ENCODE results near the gene PPP1R37. TPM values are rescaled to one million over a fixed set of nuclear protein-coding genes. Genes with fewer than 3 reads are reported as not detected.
"Not testable (repeated sequence)": the region's sequence is repeated elsewhere in the genome, so short reads cannot be mapped to it uniquely, and the experiment has no call there.

PPP1R37 gene
- total RNA-seq, 2 experiments from 2014 or later: 18.7 to 30.0 TPM

DNA sequence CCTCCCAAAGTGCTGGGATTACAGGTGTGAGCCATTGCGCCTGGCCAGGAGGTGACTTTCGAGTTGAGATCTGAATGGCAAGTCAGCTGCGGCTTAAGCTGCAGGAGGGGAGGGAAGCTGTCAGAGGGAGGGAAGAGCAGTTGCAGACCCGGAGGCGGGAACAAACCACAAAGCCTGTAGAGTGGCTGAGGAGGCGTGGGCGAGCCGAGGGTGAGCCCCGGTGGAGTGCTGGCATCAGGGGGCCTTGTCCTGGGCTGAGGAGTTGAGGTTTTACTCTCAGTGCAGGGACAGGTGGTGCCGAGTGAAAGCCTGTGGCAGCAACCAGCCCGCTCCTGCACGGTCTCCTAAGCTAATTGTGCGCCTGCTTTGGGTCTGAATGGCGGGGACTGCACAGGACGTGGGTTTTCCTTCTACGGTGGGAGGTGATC lies 24.2 kb downstream of the PPP1R37 start:
- Mint-ChIP-seq H3K4me1 (peaks cover 66% of the 10 kb centered on the region), H3K27me3 (no peaks in the 10 kb centered on the region), H3K9me3 (ENCODE audit: low read depth) (no peaks in the 10 kb centered on the region), H3K4me3 (peak overlapping the region; percentile 22), H3K36me3 (peaks cover 4% of the 10 kb centered on the region), H3K27ac (peak overlapping the region; percentile 55)
- DNase-seq (peak; percentile 68), ATAC-seq (peak; percentile 51)
- CTCF ChIA-PET: interaction anchor here (0.5 to 2.6 kb wide), 4 partner anchors 10 to 255 kb away, joined by 3 to 12 read pairs (median 6); no protein-coding TSS in a partner anchor

DNA sequence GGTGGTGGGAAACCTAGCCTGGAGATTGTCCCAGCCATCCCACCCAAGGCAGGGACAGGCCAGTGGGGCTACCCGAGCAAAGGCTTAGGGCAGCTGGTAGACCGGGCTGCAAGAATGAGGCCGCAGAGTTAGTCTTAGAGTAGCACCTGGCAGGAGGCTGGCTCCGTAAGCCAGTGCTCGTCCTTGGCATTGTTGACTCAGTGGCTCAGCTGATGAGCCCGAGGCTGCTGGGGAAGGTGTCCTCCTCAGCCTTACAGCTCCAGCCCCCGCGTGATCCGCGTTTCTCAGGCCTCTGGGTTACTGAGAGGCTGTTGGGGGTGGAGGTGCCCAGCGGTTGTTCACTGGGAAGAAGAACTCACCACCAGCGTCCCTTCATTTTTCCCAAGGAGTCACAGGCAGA lies 24.7 kb downstream of the PPP1R37 start:
- Mint-ChIP-seq H3K4me1 (peaks cover 71% of the 10 kb centered on the region), H3K27me3 (no peaks in the 10 kb centered on the region), H3K36me3 (peaks cover 4% of the 10 kb centered on the region), H3K27ac (peak overlapping the region; percentile 66), H3K9me3 (ENCODE audit: low read depth) (no peaks in the 10 kb centered on the region), H3K4me3 (no peak overlapping the region)
- ATAC-seq (peak; percentile 10), DNase-seq (no peak)
- CTCF ChIA-PET: interaction anchor here (1.5 to 2.6 kb wide), 5 partner anchors 9 to 132 kb away, joined by 3 to 12 read pairs (median 6); no protein-coding TSS in a partner anchor

DNA sequence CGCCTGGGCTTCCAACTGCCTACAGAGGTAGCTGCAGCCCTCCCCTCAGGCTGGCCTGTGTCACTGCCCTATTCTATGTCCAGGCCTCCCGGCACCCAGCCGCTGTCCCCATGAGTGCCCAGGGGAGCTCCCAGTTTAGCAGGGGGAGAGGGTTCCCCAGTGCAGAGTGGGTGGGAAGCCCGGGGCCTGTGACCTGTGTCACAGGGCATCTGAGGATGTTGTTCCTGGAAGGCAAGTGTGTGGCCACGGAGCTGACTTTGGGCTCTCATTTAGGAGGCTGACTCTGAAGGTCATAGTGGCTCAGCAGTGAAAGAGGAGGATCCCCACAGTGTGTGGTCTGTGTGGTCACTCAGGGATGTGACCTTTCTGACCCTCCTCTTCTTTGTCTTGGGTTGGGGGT lies 25.1 kb downstream of the PPP1R37 start:
- no peak for DNase-seq
- Mint-ChIP-seq H3K27ac (peak overlapping the region; percentile 66), H3K4me3 (no peak overlapping the region), H3K9me3 (ENCODE audit: low read depth) (no peaks in the 10 kb centered on the region), H3K4me1 (peaks cover 73% of the 10 kb centered on the region), H3K27me3 (no peaks in the 10 kb centered on the region), H3K36me3 (peaks cover 4% of the 10 kb centered on the region)
- ATAC-seq: no peak
- CTCF ChIA-PET: interaction anchor here (1.2 to 2.6 kb wide), 7 partner anchors 9 to 131 kb away, joined by 3 to 12 read pairs (median 6); no protein-coding TSS in a partner anchor

DNA sequence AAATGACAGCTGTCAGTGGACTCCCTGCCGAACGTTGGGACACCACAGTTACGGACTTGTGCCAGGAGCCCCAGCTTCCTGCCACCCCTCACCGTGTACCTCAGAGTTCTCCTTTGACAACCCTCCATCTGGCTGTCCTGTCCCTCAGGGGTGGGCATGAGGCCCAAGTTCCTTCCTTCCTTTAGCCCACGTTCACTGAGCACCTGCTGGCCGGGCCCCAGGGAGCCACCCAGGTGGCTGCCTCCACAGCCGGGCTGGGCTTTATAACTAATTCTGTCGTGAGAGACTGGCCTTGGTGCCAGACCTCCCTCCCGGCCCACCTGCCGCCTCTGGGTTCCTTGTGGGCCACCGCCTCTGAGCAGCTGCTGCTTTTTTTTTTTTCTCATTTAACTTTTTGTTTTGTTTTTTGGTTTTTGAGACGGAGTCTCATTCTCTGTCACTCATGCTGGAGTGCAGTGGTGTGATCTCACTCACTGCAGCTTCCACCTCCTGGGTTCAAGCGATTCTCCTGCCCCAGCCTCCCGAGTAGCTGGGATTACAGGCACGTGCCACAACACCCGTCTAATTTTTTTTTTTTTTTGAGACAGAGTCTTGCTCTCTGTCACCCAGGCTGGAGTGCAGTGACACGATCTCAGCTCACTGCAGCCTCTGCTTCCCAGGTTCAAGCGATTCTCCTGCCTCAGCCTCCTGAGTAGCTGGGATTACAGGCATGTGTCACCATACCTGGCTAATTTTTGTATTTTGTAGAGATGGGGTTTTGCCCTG lies 25.8 kb downstream of the PPP1R37 start:
- ATAC-seq: peak; percentile 32
- H3K9me3 Mint-ChIP-seq (ENCODE audit: low read depth); DNase-seq; H3K27me3 Mint-ChIP-seq; H3K36me3 Mint-ChIP-seq: not testable (repeated sequence)
- CTCF ChIA-PET: interaction anchor here (1.2 to 2.6 kb wide), 9 partner anchors 8 to 130 kb away, joined by 3 to 12 read pairs (median 4); no protein-coding TSS in a partner anchor
- Mint-ChIP-seq H3K4me3 (peak overlapping the region; percentile 22), H3K4me1 (peaks cover 73% of the 10 kb centered on the region), H3K27ac (peak overlapping the region; percentile 66)

DNA sequence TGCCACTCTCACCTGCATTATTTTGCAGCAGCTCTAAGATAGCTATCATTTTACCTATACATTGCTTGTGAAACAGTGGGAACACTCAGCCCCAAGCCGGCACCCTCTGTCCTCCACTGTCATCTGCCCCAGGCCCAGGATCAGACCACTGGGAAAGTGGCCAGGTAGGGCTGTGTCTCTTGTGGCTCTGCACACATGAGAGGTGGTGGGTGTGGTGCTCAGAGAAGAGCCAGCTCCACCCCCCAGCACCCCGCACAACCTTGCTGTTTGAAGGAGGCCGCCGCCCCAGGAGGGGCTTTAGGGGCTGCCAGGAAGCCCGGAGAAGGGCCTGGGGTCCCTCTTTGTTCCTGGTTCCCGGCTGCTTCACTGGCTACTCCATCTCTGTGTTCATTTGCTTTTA lies 26.6 kb downstream of the PPP1R37 start:
- Mint-ChIP-seq H3K27ac (no peak overlapping the region), H3K4me3 (no peak overlapping the region), H3K4me1 (peaks cover 76% of the 10 kb centered on the region), H3K9me3 (ENCODE audit: low read depth) (no peaks in the 10 kb centered on the region), H3K36me3 (peaks cover 4% of the 10 kb centered on the region), H3K27me3 (no peaks in the 10 kb centered on the region)
- CTCF ChIA-PET: interaction anchor here (1.2 to 2.2 kb wide), 7 partner anchors 30 to 131 kb away, joined by 3 to 6 read pairs (median 4); no protein-coding TSS in a partner anchor
- no peak for ATAC-seq
- DNase-seq: no peak

DNA sequence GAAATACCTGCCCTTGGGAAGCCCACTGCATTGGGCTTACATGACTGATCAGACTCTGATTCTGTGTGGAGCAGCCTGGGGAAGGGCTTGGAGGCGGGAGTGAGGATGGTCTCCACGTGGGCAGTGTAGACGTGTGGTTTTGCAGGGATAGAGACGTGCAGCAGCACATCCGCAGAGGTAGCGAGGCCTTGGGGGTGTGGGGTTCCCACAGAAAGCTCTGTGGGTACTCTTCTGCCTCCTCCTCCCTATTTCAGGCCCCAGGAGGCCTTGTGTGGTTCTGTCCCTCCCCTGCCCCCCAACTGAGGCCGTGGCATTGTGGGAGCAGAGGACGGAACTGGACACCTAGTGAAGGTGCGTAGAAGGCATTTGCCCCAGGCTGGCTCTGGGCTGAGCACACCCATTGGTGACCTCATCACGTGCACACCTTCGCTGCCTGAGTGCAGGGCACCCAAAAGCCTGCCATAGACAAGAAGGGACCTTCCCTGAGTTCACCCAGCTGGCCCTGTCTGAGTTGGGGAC lies 28.9 kb downstream of the PPP1R37 start:
- no peaks in the 10 kb centered on the region for H3K9me3 Mint-ChIP-seq (ENCODE audit: low read depth)
- H3K36me3 Mint-ChIP-seq: peaks cover 4% of the 10 kb centered on the region
- DNase-seq: peak; percentile 48
- H3K27me3 Mint-ChIP-seq: no peaks in the 10 kb centered on the region
- ATAC-seq: peak; percentile 20
- peak overlapping the region; percentile 72 for H3K27ac Mint-ChIP-seq
- H3K4me1 Mint-ChIP-seq: peaks cover 60% of the 10 kb centered on the region
- H3K4me3 Mint-ChIP-seq: no peak overlapping the region
- CTCF ChIA-PET: interaction anchor here (2.2 kb wide), 1 partner anchor 133 kb away, joined by 6 read pairs; no protein-coding TSS in a partner anchor

DNA sequence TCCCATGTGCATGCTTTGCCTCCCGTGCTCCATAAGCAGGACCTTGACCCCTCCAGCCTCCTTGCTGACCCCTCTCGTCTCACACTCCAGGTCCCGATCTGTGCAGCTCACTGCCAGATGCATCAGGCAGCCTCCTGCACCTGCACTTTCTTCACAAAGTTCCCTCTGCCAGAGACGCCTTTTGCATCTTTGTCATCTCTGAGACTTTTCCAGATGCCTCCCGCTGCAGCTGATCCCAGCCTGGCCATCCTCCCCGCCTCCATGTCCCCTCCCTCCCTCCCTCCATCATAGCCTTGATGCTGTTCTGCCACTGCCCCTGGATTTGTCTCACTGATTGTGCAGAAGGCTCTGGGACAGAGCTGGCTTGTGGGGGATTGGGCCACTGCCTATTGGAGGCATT lies 29.9 kb downstream of the PPP1R37 start:
- Mint-ChIP-seq H3K27ac (no peak overlapping the region), H3K9me3 (ENCODE audit: low read depth) (no peaks in the 10 kb centered on the region), H3K27me3 (no peaks in the 10 kb centered on the region), H3K4me3 (no peak overlapping the region), H3K4me1 (peaks cover 51% of the 10 kb centered on the region), H3K36me3 (peaks cover 4% of the 10 kb centered on the region)
- DNase-seq: no peak
- CTCF ChIA-PET: no interaction called here
- no peak for ATAC-seq

DNA sequence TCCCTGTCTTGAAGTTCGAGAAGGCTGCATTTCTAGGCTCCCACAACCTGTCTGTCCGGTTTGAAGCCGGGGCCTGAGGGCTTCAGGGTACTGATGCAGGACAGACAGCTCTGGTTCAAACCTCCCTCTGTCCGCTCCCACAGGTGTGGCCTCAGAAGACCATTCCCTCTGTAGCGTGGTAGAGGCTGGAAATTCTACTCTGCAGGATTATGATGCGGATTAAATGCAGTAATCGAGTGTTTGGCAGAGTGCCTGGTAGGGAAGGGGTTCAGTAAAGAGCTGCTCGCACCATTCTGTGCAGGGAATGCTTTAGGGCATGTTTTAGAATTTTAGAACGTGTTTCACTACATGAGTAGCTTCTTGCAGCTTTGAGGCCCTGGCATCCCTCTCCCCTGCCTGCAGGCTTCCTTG lies 30.5 kb downstream of the PPP1R37 start:
- Mint-ChIP-seq H3K4me3 (no peak overlapping the region), H3K4me1 (peaks cover 45% of the 10 kb centered on the region), H3K36me3 (peaks cover 4% of the 10 kb centered on the region), H3K9me3 (ENCODE audit: low read depth) (no peaks in the 10 kb centered on the region), H3K27me3 (no peaks in the 10 kb centered on the region), H3K27ac (no peak overlapping the region)
- ATAC-seq: no peak
- no peak for DNase-seq
- CTCF ChIA-PET: no interaction called here

DNA sequence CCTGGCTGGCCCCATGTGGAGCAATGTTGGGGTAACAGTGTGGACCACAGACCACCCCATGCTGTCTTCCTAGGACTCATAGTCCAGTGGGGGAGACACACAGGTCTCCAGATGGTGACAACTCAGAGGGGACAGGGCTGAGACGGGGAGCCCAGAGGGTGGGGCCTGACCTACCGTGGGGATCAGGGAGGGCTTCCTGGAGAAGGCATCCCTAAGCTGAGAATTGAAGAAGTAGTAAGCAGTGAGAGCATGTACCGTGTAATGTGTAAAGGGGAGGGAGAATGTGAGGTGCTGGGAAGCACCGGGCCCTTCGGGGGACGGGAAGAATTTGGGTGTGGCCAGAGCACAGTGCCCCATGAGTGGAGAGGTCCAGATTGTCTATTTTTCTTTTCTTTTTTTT lies 31.0 kb downstream of the PPP1R37 start:
- H3K27ac Mint-ChIP-seq: no peak overlapping the region
- no peak overlapping the region for H3K4me3 Mint-ChIP-seq
- peaks cover 4% of the 10 kb centered on the region for H3K36me3 Mint-ChIP-seq
- CTCF ChIA-PET: interaction anchor here (1.0 to 3.0 kb wide), 2 partner anchors 48 to 65 kb away, joined by 3 to 9 read pairs; no protein-coding TSS in a partner anchor
- H3K4me1 Mint-ChIP-seq: peaks cover 39% of the 10 kb centered on the region
- no peaks in the 10 kb centered on the region for H3K9me3 Mint-ChIP-seq (ENCODE audit: low read depth)
- ATAC-seq (no peak), DNase-seq (no peak)
- H3K27me3 Mint-ChIP-seq: no peaks in the 10 kb centered on the region

DNA sequence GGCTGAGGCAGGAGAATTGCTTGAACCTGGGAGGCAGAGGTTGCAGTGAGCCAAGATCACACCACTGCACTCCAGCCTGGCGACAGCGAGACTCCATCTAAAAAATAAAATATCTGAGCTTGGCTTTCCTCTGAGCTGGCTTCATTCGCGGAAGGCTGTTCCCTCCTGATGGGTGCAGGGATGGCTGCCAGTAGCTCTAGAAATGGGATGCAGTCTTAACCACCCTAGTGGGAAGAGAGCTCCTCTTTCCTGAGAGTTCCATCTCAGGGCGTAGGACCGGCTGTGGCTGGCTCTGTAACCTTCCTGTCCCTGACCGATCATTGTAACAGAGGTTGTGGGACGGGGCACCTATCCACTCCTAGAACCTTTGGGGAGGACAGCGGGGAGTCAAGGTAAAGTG lies 32.4 kb downstream of the PPP1R37 start:
- peaks cover 31% of the 10 kb centered on the region for H3K4me1 Mint-ChIP-seq
- DNase-seq (no peak), ATAC-seq (no peak)
- H3K27ac Mint-ChIP-seq: no peak overlapping the region
- CTCF ChIA-PET: interaction anchor here (0.6 to 3.0 kb wide), 13 partner anchors 10 to 213 kb away, joined by 3 to 11 read pairs (median 4); partner anchors contain the start of genes BLOC1S3 and TRAPPC6A
- no peak overlapping the region for H3K4me3 Mint-ChIP-seq
- H3K36me3 Mint-ChIP-seq: peaks cover 1% of the 10 kb centered on the region
- no peaks in the 10 kb centered on the region for H3K27me3 Mint-ChIP-seq
- no peaks in the 10 kb centered on the region for H3K9me3 Mint-ChIP-seq (ENCODE audit: low read depth)

DNA sequence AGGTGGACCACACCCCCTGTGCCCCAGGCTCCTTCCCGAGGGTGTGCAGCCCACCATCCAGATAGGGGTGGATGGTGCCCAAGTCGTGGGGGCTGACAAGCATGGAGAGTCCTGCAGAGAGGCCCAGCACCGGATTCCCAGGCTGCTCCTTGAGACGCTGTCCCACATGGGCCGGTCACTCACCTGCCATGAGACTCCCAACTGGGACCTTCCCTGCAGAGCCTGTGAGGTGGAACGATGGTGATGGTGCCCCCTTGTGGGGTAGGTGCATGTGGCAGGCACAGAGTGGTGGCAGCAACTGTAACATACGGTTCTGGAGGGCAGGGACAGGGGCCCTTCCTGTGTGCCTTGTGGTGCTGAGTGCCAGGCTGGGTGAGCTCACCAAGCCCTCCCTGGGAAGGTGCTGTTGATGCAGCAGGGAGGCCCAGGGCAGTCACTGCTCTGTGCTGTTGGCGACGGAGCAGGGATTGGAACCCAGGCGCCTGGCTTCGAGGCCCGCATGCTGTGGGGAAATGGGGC lies 33.1 kb downstream of the PPP1R37 start:
- no peak overlapping the region for H3K27ac Mint-ChIP-seq
- peaks cover 26% of the 10 kb centered on the region for H3K4me1 Mint-ChIP-seq
- H3K27me3 Mint-ChIP-seq: no peaks in the 10 kb centered on the region
- DNase-seq (peak; percentile 81), ATAC-seq (peak; percentile 87)
- no peaks in the 10 kb centered on the region for H3K36me3 Mint-ChIP-seq
- CTCF ChIA-PET: interaction anchor here (0.7 to 3.0 kb wide), 18 partner anchors 8 to 213 kb away, joined by 3 to 11 read pairs (median 4); partner anchors contain the start of genes BLOC1S3, PPP1R37 and TRAPPC6A
- no peaks in the 10 kb centered on the region for H3K9me3 Mint-ChIP-seq (ENCODE audit: low read depth)
- H3K4me3 Mint-ChIP-seq: no peak overlapping the region

DNA sequence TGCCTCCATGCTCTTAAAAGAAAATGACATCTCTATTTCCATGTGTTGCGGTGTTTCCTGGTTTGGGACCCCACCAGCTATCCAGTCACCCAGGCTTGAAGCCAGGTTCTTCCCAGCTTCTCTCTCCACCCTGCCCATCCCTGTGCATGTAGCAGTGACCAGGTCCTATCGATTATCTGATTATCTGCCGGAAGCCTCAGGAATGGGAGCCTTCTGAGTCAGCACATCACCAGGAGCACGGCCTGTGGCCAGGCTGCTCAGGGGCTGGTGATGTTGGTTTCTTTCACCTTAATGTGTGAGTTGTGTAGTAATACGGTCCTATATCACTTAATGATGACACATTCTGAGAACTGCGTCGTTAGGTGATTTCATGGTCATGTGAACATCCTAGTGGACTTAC lies 33.7 kb downstream of the PPP1R37 start:
- no peaks in the 10 kb centered on the region for H3K9me3 Mint-ChIP-seq (ENCODE audit: low read depth)
- ATAC-seq (no peak), DNase-seq (no peak)
- H3K4me3 Mint-ChIP-seq: no peak overlapping the region
- H3K27ac Mint-ChIP-seq: no peak overlapping the region
- no peaks in the 10 kb centered on the region for H3K27me3 Mint-ChIP-seq
- CTCF ChIA-PET: interaction anchor here (0.6 to 3.0 kb wide), 14 partner anchors 9 to 212 kb away, joined by 3 to 9 read pairs (median 3); partner anchors contain the start of genes BLOC1S3, PPP1R37 and TRAPPC6A
- peaks cover 26% of the 10 kb centered on the region for H3K4me1 Mint-ChIP-seq
- H3K36me3 Mint-ChIP-seq: no peaks in the 10 kb centered on the region

DNA sequence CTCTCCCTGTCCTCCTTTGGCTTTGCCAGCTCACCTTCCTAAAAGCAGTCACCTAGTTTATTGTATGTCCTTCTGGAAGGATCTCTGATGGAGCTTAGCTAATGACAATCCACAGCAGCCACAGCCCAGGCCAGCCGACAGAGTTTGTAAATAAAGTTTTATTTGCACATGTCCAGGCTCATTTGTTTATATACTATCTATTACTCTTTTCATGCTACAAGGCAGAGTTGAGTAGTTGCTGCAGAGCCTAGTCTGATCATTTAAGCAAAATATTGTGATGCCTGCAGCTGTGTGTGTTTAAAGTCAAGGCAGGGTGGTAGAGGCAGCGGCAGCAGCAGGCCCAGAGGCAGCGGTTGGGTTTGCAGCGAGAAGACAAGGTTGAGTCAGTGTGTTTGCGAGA lies 35.2 kb downstream of the PPP1R37 start:
- CTCF ChIA-PET: interaction anchor here (0.7 to 2.1 kb wide), 3 partner anchors 10 to 19 kb away, joined by 3 to 6 read pairs (median 4); no protein-coding TSS in a partner anchor
- DNase-seq (no peak), ATAC-seq (no peak)
- no peaks in the 10 kb centered on the region for H3K36me3 Mint-ChIP-seq
- no peak overlapping the region for H3K4me3 Mint-ChIP-seq
- no peaks in the 10 kb centered on the region for H3K9me3 Mint-ChIP-seq (ENCODE audit: low read depth)
- no peaks in the 10 kb centered on the region for H3K27me3 Mint-ChIP-seq
- peaks cover 15% of the 10 kb centered on the region for H3K4me1 Mint-ChIP-seq
- no peak overlapping the region for H3K27ac Mint-ChIP-seq

All from activated CD8-positive, alpha-beta memory T cell treated with anti-CD3 and anti-CD28 coated beads, Interleukin-2, amount 10 ng/mL, durations not matched to agents 7 days and 5 days (primary cell).